GM21825 (cell line): Measurements from ENCODE around the gene PRR22.

Experiments
- ATAC-seq: cut with Tn5 transposase; IDR thresholded peaks from one replicate; pipeline ENCODE4 v1.9.1; 2021; ENCODE audit warnings: mild to moderate bottlenecking, moderate library complexity; ENCODE audit not compliant: unreplicated experiment

PRR22 gene

GRCh38 chr19:5814123-5814851 is 29.7 kb upstream of the PRR22 start:
- ATAC-seq: no peak

GRCh38 chr19:5811117-5811516 is 26.6 kb upstream of the PRR22 start:
- no peak for ATAC-seq

GRCh38 chr19:5809469-5809868 is 24.9 kb upstream of the PRR22 start:
- ATAC-seq: no peak

GRCh38 chr19:5809053-5809452 is 24.5 kb upstream of the PRR22 start:
- ATAC-seq: no peak

GRCh38 chr19:5808120-5808816 is 23.7 kb upstream of the PRR22 start:
- ATAC-seq: no peak

- ATAC-seq: no peak
Measured at GRCh38 chr19:5806905-5807304, 22.4 kb upstream of the PRR22 start.

- ATAC-seq: no peak
Measured at GRCh38 chr19:5806133-5806489, 21.6 kb upstream of the PRR22 start.

- ATAC-seq: no peak
Measured at GRCh38 chr19:5805462-5806132, 21.1 kb upstream of the PRR22 start.

GRCh38 chr19:5804516-5805461 is 20.2 kb upstream of the PRR22 start, which contains the start of gene NRTN:
TSS of gene NRTN (plus strand) at chr19:5805067. CDS start at chr19:5824166, 19,099 bp downstream.
- no peak for ATAC-seq

- ATAC-seq: peak; percentile 81
Measured at GRCh38 chr19:5803752-5804515, 19.4 kb upstream of the PRR22 start.

- no peak for ATAC-seq
Measured at GRCh38 chr19:5803441-5803751, 18.9 kb upstream of the PRR22 start.

GRCh38 chr19:5801796-5802619 is 17.5 kb upstream of the PRR22 start:
- ATAC-seq: no peak

- no peak for ATAC-seq
Measured at GRCh38 chr19:5800361-5801270, 16.1 kb upstream of the PRR22 start.

GRCh38 chr19:5799247-5800241 is 15.0 kb upstream of the PRR22 start:
- no peak for ATAC-seq

- no peak for ATAC-seq
Measured at GRCh38 chr19:5798244-5798643, 13.7 kb upstream of the PRR22 start.

- no peak for ATAC-seq
Measured at GRCh38 chr19:5795382-5795919, 10.9 kb upstream of the PRR22 start.

GRCh38 chr19:5793188-5793587 is 8.6 kb upstream of the PRR22 start:
- ATAC-seq: no peak
